Spleen (tissue), 7 donors: Measurements from ENCODE around the gene CSRNP2.

ENCODE experiments used
- POLR2AphosphoS5 ChIP-seq, 3 donors: sonication (generic); formaldehyde crosslinking; IDR thresholded peaks; one replicate each; pipeline ENCODE4 v1.5.1; 2017; ENCODE audit warnings: antibody characterized with exemption in 3 of 3
- TF ChIP-seq, protein P1 (sequence below), 11 experiments: fragments of 200-600 bp in 7 of 11; fragments of 450-650 bp in 4 of 11; sonication (generic) in 4 of 11; IDR thresholded peaks in 8 of 11; conservative IDR thresholded peaks in 3 of 11; 1 replicate in 7 of 11; 2 replicates in 4 of 11; pipeline versions ENCODE4 v1.4.0 to v1.8.0; 2016 to 2021; ENCODE audit warnings: antibody characterized with exemption in 11 of 11, inconsistent platforms in 4 of 11, mild to moderate bottlenecking in 1 of 11
- donor health status: DM: no; HTN: no; CAD: no; lungs with moderate emphysema.
- donor health status: DM: no; HTN: no; CAD: no.
- donor health status: DM: no; HTN: no; CAD: no.

- TF ChIP-seq, protein P1, sequence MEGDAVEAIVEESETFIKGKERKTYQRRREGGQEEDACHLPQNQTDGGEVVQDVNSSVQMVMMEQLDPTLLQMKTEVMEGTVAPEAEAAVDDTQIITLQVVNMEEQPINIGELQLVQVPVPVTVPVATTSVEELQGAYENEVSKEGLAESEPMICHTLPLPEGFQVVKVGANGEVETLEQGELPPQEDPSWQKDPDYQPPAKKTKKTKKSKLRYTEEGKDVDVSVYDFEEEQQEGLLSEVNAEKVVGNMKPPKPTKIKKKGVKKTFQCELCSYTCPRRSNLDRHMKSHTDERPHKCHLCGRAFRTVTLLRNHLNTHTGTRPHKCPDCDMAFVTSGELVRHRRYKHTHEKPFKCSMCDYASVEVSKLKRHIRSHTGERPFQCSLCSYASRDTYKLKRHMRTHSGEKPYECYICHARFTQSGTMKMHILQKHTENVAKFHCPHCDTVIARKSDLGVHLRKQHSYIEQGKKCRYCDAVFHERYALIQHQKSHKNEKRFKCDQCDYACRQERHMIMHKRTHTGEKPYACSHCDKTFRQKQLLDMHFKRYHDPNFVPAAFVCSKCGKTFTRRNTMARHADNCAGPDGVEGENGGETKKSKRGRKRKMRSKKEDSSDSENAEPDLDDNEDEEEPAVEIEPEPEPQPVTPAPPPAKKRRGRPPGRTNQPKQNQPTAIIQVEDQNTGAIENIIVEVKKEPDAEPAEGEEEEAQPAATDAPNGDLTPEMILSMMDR (IDR thresholded peaks at IDR 0.05 in 8 of 11, conservative IDR thresholded peaks at IDR 0.05 in 3 of 11) = no peak
- no peak for TF ChIP-seq POLR2AphosphoS5 (IDR thresholded peaks at IDR 0.05)
Measured at GRCh38 chr12:51049525-51049924, 33.9 kb downstream of the CSRNP2 start.
